Measurements from ENCODE around the gene DNAH12.

Gene DNAH12

GRCh38 chr3:57420001-57420400 is 124.1 kb downstream of the DNAH12 start:
- Histone ChIP-seq H3K27ac (ENCODE audit: low read depth, low read length) (no peak overlapping the region), H3K79me2 (ENCODE audit: control insufficient read depth, low read length) (no peaks in the 10 kb centered on the region), H3K9me2 (replicated peaks; ENCODE audit: control insufficient read depth, low read length) (no peaks in the 10 kb centered on the region), H3K27me3 (ENCODE audit: control insufficient read depth, low read length) (peaks cover 4% of the 10 kb centered on the region; the same call in 1 of the 2 replicates), H3K9me3 (ENCODE audit: control insufficient read depth, insufficient read depth, low read length) (no peaks in the 10 kb centered on the region), H4K20me1 (ENCODE audit: control insufficient read depth, insufficient read depth, low read depth, low read length) (no peaks in the 10 kb centered on the region), H3F3A (ENCODE audit: control insufficient read depth, insufficient read depth) (no peaks in the 10 kb centered on the region), H3K4me3 (ENCODE audit: low read length) (no peak overlapping the region), H3K36me3 (ENCODE audit: control insufficient read depth, low read length) (no peaks in the 10 kb centered on the region), H3K4me2 (ENCODE audit: low read length) (no peak overlapping the region), H3K4me1 (ENCODE audit: control insufficient read depth, low read length) (no peaks in the 10 kb centered on the region)
- TF ChIP-seq EZH2phosphoT487 (IDR thresholded peaks at IDR 0.05; ENCODE audit: borderline replicate concordance, low read length) (no peak), CTCF (IDR thresholded peaks at IDR 0.05; ENCODE audit: low read depth, low read length, poor library complexity, severe bottlenecking) (no peak)

- H3K9me3 ChIP-seq (ENCODE audit: control insufficient read depth, insufficient read depth, low read length), result no peaks in the 10 kb centered on the region
- no peaks in the 10 kb centered on the region for H3K4me1 ChIP-seq (ENCODE audit: control insufficient read depth, low read length)
- no peaks in the 10 kb centered on the region for H3F3A ChIP-seq (ENCODE audit: control insufficient read depth, insufficient read depth)
- H3K4me3 ChIP-seq (ENCODE audit: low read length), result no peak overlapping the region
- no peak overlapping the region for H3K27ac ChIP-seq (ENCODE audit: low read depth, low read length)
- no peak for TF ChIP-seq EZH2phosphoT487 (IDR thresholded peaks at IDR 0.05; ENCODE audit: borderline replicate concordance, low read length)
- TF ChIP-seq CTCF (IDR thresholded peaks at IDR 0.05; ENCODE audit: low read depth, low read length, poor library complexity, severe bottlenecking), result no peak
- H4K20me1 ChIP-seq (ENCODE audit: control insufficient read depth, insufficient read depth, low read depth, low read length), result no peaks in the 10 kb centered on the region
- H3K4me2 ChIP-seq (ENCODE audit: low read length), result no peak overlapping the region
- peaks cover 11% of the 10 kb centered on the region for H3K27me3 ChIP-seq (ENCODE audit: control insufficient read depth, low read length)
- H3K79me2 ChIP-seq (ENCODE audit: control insufficient read depth, low read length), result no peaks in the 10 kb centered on the region
- H3K9me2 ChIP-seq (replicated peaks; ENCODE audit: control insufficient read depth, low read length), result no peaks in the 10 kb centered on the region
- H3K36me3 ChIP-seq (ENCODE audit: control insufficient read depth, low read length), result no peaks in the 10 kb centered on the region
These were observed 132.4 kb downstream of the DNAH12 start for GRCh38 chr3:57411715-57412114.

- H3K27me3 ChIP-seq (ENCODE audit: control insufficient read depth, low read length), result peaks cover 11% of the 10 kb centered on the region
- H4K20me1 ChIP-seq (ENCODE audit: control insufficient read depth, insufficient read depth, low read depth, low read length), result no peaks in the 10 kb centered on the region
- H3K4me3 ChIP-seq (ENCODE audit: low read length), result no peak overlapping the region
- H3K4me1 ChIP-seq (ENCODE audit: control insufficient read depth, low read length), result no peaks in the 10 kb centered on the region
- TF ChIP-seq CTCF (IDR thresholded peaks at IDR 0.05; ENCODE audit: low read depth, low read length, poor library complexity, severe bottlenecking), result no peak
- no peak for TF ChIP-seq EZH2phosphoT487 (IDR thresholded peaks at IDR 0.05; ENCODE audit: borderline replicate concordance, low read length)
- no peaks in the 10 kb centered on the region for H3K79me2 ChIP-seq (ENCODE audit: control insufficient read depth, low read length)
- no peak overlapping the region for H3K4me2 ChIP-seq (ENCODE audit: low read length)
- no peak overlapping the region for H3K27ac ChIP-seq (ENCODE audit: low read depth, low read length)
- no peaks in the 10 kb centered on the region for H3K36me3 ChIP-seq (ENCODE audit: control insufficient read depth, low read length)
- H3K9me3 ChIP-seq (ENCODE audit: control insufficient read depth, insufficient read depth, low read length), result no peaks in the 10 kb centered on the region
- no peaks in the 10 kb centered on the region for H3F3A ChIP-seq (ENCODE audit: control insufficient read depth, insufficient read depth)
- H3K9me2 ChIP-seq (replicated peaks; ENCODE audit: control insufficient read depth, low read length), result no peaks in the 10 kb centered on the region
These were observed 134.7 kb downstream of the DNAH12 start for GRCh38 chr3:57409471-57409870.

Measured in DOHH2 (cell line).